OCI-LY3 (cell line): ENCODE data around the gene CCDC159.
"Not testable (repeated sequence)": the region's sequence is repeated elsewhere in the genome, so short reads cannot be mapped to it uniquely, and the experiment has no call there.

Source experiments
- H2AFZ ChIP-seq: fragments of 200-600, 300-600 bp; shearing (Covaris generic); 2 replicates; pipeline ENCODE4 v1.6.0; 2014; ENCODE audit warnings: antibody characterized with exemption, low read depth, low read length
- H3K27ac ChIP-seq: fragments of 200-600, 300-600 bp; sonication (generic); 2 replicates; pipeline ENCODE4 v1.5.1; 2014; ENCODE audit warnings: mild to moderate bottlenecking, low read length, moderate library complexity, mixed read lengths
- H3K27me3 ChIP-seq: fragments of 200-600, 300-600 bp; sonication (generic); 2 replicates; pipeline ENCODE4 v1.6.1; 2014; ENCODE audit warnings: low read depth, low read length, mixed read lengths
- H3K36me3 ChIP-seq: fragments of 200-600, 300-600 bp; sonication (generic); replicated peaks from 2 replicates; pipeline ENCODE3; 2014; ENCODE audit warnings: low read depth, low read length, mixed read lengths
- H3K4me1 ChIP-seq: fragments of 300-600, 200-600 bp; sonication (generic); 2 replicates; pipeline ENCODE4 v1.6.1; 2014; ENCODE audit warnings: low read length, mixed read lengths
- H3K4me2 ChIP-seq: fragments of 200-600, 300-600 bp; sonication (generic); 2 replicates; pipeline ENCODE4 v1.6.1; 2014; ENCODE audit warnings: low read length, mixed read lengths
- H3K4me3 ChIP-seq: fragments of 300-600, 200-600 bp; sonication (generic); 2 replicates; pipeline ENCODE4 v1.5.1; 2014; ENCODE audit warnings: antibody characterized with exemption, mild to moderate bottlenecking, low read length, moderate library complexity
- H3K79me2 ChIP-seq: fragments of 300-600, 200-600 bp; shearing (Covaris generic); 2 replicates; pipeline ENCODE4 v1.6.1; 2014; ENCODE audit warnings: mild to moderate bottlenecking, low read length, mixed read lengths
- H3K9ac ChIP-seq: fragments of 300-600, 200-600 bp; shearing (Covaris generic); 2 replicates; pipeline ENCODE4 v1.6.0; 2014; ENCODE audit warnings: mild to moderate bottlenecking, low read length, moderate library complexity
- H3K9me3 ChIP-seq: fragments of 200-600, 300-600 bp; shearing (Covaris generic); 2 replicates; pipeline ENCODE4 v1.6.1; 2014; ENCODE audit warnings: low read length, mixed read lengths; ENCODE audit not compliant: insufficient read depth
- H4K20me1 ChIP-seq: fragments of 200-600, 300-600 bp; sonication (generic); 2 replicates; pipeline ENCODE4 v1.6.1; 2016; ENCODE audit warnings: low read length, mixed read lengths; ENCODE audit not compliant: insufficient read depth
- EZH2phosphoT487 ChIP-seq: fragments of 200-600 bp; shearing (Covaris generic); IDR thresholded peaks from 2 replicates; pipeline ENCODE4 v1.6.1; 2018; ENCODE audit warnings: antibody characterized with exemption, mixed run types, low read depth
- TF ChIP-seq, protein P1 (sequence below): fragments of 200-600, 300-600 bp; sonication (generic); IDR thresholded peaks from 2 replicates; pipeline ENCODE4 v1.5.1; 2014; ENCODE audit warnings: antibody characterized with exemption, low read length, low read depth

The CCDC159 gene

DNA sequence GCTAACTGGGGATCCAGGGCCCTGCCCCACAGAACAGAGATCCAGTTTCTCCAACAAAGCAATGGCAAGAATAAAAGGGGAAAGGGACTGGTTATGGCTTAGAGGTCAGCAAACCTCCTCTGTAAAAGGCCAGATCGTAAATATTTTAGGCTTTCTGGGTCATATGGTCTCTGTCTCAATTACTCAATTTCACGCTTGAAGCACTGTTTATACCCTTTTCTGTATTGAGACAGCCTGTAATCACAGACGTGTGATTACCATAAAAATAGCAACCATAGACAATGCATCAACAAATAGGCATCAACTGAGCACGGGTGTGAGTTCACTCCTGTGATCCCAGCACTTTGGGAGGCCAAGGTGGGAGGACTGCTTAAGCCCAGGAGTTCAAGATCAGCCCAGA lies 16.2 kb upstream of the CCDC159 start:
- Histone ChIP-seq H3K4me1 (no peaks in the 10 kb centered on the region), H4K20me1 (no peaks in the 10 kb centered on the region), H3K9ac (no peak overlapping the region), H3K79me2 (no peaks in the 10 kb centered on the region), H2AFZ (no peak overlapping the region), H3K9me3 (no peaks in the 10 kb centered on the region), H3K4me3 (no peak overlapping the region), H3K36me3 (peaks cover 5% of the 10 kb centered on the region), H3K27ac (no peak overlapping the region), H3K4me2 (no peak overlapping the region), H3K27me3 (no peaks in the 10 kb centered on the region)
- no peak for TF ChIP-seq EZH2phosphoT487
- TF ChIP-seq, protein P1, sequence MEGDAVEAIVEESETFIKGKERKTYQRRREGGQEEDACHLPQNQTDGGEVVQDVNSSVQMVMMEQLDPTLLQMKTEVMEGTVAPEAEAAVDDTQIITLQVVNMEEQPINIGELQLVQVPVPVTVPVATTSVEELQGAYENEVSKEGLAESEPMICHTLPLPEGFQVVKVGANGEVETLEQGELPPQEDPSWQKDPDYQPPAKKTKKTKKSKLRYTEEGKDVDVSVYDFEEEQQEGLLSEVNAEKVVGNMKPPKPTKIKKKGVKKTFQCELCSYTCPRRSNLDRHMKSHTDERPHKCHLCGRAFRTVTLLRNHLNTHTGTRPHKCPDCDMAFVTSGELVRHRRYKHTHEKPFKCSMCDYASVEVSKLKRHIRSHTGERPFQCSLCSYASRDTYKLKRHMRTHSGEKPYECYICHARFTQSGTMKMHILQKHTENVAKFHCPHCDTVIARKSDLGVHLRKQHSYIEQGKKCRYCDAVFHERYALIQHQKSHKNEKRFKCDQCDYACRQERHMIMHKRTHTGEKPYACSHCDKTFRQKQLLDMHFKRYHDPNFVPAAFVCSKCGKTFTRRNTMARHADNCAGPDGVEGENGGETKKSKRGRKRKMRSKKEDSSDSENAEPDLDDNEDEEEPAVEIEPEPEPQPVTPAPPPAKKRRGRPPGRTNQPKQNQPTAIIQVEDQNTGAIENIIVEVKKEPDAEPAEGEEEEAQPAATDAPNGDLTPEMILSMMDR = no peak

DNA sequence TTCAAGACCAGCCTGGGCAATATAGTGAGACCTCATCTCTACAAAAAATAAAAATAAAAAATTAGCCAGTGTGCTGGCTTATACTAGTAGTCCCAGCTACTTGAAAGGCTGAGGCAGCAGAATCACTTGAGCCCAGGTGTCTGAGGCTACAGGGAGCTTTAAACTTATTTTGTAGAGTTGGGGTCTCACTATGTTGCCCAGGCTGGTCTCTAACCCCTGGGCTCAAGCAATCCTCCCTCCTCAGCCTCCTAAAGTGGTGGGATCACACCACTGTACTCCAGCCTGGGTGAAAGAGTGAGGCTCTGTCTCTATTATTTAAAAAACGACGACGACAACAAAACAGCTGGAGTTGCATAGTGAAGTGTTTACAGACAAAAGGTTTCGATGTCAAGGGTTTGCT lies 14.8 kb upstream of the CCDC159 start:
- no peak overlapping the region for H3K9ac ChIP-seq
- no peaks in the 10 kb centered on the region for H3K4me1 ChIP-seq
- H3K9me3 ChIP-seq = no peaks in the 10 kb centered on the region
- no peaks in the 10 kb centered on the region for H3K27me3 ChIP-seq
- TF ChIP-seq, protein P1 = no peak
- TF ChIP-seq EZH2phosphoT487 = no peak
- H3K4me2 ChIP-seq = no peak overlapping the region
- no peak overlapping the region for H3K27ac ChIP-seq
- no peaks in the 10 kb centered on the region for H4K20me1 ChIP-seq
- no peaks in the 10 kb centered on the region for H3K79me2 ChIP-seq
- H3K4me3 ChIP-seq = no peak overlapping the region
- H3K36me3 ChIP-seq = peaks cover 9% of the 10 kb centered on the region
- no peak overlapping the region for H2AFZ ChIP-seq

DNA sequence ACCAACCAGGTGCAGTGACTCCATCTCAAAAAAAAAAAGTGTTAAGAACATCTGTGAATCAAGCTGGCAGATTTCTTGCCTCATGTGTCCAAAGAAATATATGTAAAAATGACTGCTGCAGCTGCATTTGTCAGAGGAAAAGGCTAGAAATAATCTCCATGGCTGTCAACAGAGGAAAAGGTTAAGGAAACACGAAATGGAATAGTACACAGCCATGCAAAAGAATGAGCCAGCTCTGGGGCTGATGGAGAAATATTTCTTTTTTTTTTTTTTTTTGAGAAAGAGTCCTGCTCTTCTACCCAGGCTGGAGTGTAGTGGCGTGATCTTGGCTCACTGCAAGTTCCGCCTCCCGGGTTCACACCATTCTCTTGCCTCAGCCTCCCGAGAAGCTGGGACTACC lies 13.5 kb upstream of the CCDC159 start:
- Histone ChIP-seq H2AFZ (no peak overlapping the region), H4K20me1 (no peaks in the 10 kb centered on the region), H3K4me2 (no peak overlapping the region), H3K27ac (no peak overlapping the region), H3K4me3 (no peak overlapping the region), H3K9me3 (no peaks in the 10 kb centered on the region), H3K9ac (no peak overlapping the region), H3K79me2 (no peaks in the 10 kb centered on the region), H3K36me3 (peaks cover 9% of the 10 kb centered on the region), H3K4me1 (no peaks in the 10 kb centered on the region), H3K27me3 (no peaks in the 10 kb centered on the region)
- TF ChIP-seq EZH2phosphoT487 = no peak

DNA sequence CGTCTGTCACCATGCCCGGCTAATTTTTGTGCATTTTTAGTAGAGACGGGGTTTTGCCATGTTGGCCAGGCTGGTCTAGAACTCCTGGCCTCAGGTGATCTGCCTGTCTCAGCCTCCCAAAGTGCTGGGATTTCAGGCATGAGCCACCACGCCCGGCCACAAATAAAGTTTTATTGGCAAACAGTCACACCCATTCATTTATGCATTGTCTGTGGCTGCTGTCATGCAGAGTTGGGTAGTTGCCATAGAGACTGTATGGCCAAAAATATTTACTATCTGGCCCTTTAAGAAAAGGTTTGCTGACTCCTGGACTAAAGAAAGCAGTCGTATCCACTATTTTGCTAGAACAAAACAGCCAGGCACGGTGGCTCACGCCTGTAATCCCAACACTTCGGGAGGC lies 12.5 kb upstream of the CCDC159 start:
- not testable (repeated sequence) for H3K4me2 ChIP-seq, H3K4me1 ChIP-seq, H3K9me3 ChIP-seq, H3K9ac ChIP-seq, H4K20me1 ChIP-seq, H3K27ac ChIP-seq, H3K27me3 ChIP-seq, H3K4me3 ChIP-seq, H3K79me2 ChIP-seq, H2AFZ ChIP-seq, H3K36me3 ChIP-seq

DNA sequence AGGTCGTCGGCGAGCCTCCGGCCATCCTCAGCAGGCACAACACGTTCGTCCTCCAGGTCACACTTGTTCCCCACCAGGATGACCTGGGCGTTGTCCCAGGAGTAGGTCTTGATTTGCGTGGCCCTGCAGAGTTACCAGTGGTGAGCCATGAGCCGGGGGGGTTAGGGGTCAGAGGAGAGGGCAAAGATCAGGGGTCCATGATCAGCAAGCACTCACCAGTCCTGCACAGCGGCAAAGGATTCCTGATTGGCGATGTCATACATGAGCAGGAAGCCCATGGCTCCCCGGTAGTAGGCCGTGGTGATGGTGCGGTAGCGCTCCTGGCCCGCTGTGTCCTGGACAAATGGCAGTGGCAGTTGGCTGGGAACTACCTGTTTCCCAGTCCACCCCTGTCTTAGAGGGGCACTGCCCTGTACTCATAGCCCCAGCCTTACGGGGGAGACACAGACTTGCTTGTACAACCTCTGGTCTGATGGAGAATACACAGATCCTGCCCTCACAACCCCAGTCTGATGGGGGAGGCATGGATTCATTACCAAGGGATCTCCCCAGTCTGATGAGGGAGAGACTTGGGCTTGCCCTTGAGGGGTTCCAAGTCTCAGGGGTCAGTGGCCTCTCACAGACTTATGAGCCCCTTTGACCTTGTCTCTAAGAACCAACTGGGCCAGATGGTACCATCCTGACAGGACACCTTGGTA lies 10.7 kb upstream of the CCDC159 start:
- H4K20me1 ChIP-seq = no peaks in the 10 kb centered on the region
- no peak overlapping the region for H2AFZ ChIP-seq
- no peak overlapping the region for H3K9ac ChIP-seq
- H3K4me3 ChIP-seq = no peak overlapping the region
- no peaks in the 10 kb centered on the region for H3K79me2 ChIP-seq
- H3K27ac ChIP-seq = no peak overlapping the region
- H3K27me3 ChIP-seq = no peaks in the 10 kb centered on the region
- H3K9me3 ChIP-seq = no peaks in the 10 kb centered on the region
- H3K4me2 ChIP-seq = no peak overlapping the region
- peaks cover 3% of the 10 kb centered on the region for H3K4me1 ChIP-seq
- TF ChIP-seq, protein P1 = no peak
- no peak for TF ChIP-seq EZH2phosphoT487
- H3K36me3 ChIP-seq = peaks cover 9% of the 10 kb centered on the region
